Nephron (organoid): ENCODE measurements around the gene PMFBP1.

Experiments used
- H3K27ac Mint-ChIP-seq, 3 experiments: 2 replicates each; pipeline ENCODE4 v1.8.0; 2020; ENCODE audit warnings: mixed read lengths in 3 of 3, mild to moderate bottlenecking in 2 of 3, moderate library complexity in 1 of 3
- H3K27me3 Mint-ChIP-seq: 2 replicates; pipeline ENCODE4 v1.8.0; 2021; ENCODE audit warnings: low read depth, mild to moderate bottlenecking, moderate library complexity, mixed read lengths
- H3K36me3 Mint-ChIP-seq: 2 replicates; pipeline ENCODE4 v1.8.0; 2020; ENCODE audit warnings: low read depth, mixed read lengths
- H3K4me1 Mint-ChIP-seq: 2 replicates; pipeline ENCODE4 v1.8.0; 2020; ENCODE audit warnings: mixed read lengths
- H3K4me3 Mint-ChIP-seq, 3 experiments: 2 replicates each; pipeline ENCODE4 v1.8.0; 2020; ENCODE audit warnings: mild to moderate bottlenecking in 3 of 3, mixed read lengths in 3 of 3, moderate library complexity in 2 of 3
- H3K9me3 Mint-ChIP-seq: 2 replicates; pipeline ENCODE4 v1.8.0; 2020; ENCODE audit warnings: mixed read lengths
- CTCF ChIP-seq, 3 experiments: fragments of 200-600 bp; sonication (generic); IDR thresholded peaks; one replicate each; pipeline ENCODE4 v1.5.0; 2021; ENCODE audit warnings: antibody characterized with exemption in 3 of 3; ENCODE audit not compliant: unreplicated experiment in 3 of 3

The PMFBP1 gene

GRCh38 chr16:72134507-72134906 is 37.4 kb downstream of the PMFBP1 start:
- H3K36me3 Mint-ChIP-seq: no peaks in the 10 kb centered on the region
- H3K4me1 Mint-ChIP-seq: no peaks in the 10 kb centered on the region
- TF ChIP-seq CTCF (IDR thresholded peaks at IDR 0.05; ENCODE audit: unreplicated experiment in 3 of 3): no peak
- no peak overlapping the region for H3K27ac Mint-ChIP-seq
- no peak overlapping the region for H3K4me3 Mint-ChIP-seq
- H3K27me3 Mint-ChIP-seq: no peaks in the 10 kb centered on the region
- H3K9me3 Mint-ChIP-seq: no peaks in the 10 kb centered on the region

GRCh38 chr16:72132726-72133125 is 39.2 kb downstream of the PMFBP1 start:
- Mint-ChIP-seq H3K36me3 (no peaks in the 10 kb centered on the region), H3K27ac (no peak overlapping the region), H3K27me3 (no peaks in the 10 kb centered on the region), H3K4me3 (no peak overlapping the region), H3K4me1 (no peaks in the 10 kb centered on the region), H3K9me3 (no peaks in the 10 kb centered on the region)
- TF ChIP-seq CTCF (IDR thresholded peaks at IDR 0.05; ENCODE audit: unreplicated experiment in 3 of 3): no peak

- H3K9me3 Mint-ChIP-seq: no peaks in the 10 kb centered on the region
- H3K27ac Mint-ChIP-seq: peak overlapping the region in 1 of 3 experiments; percentile 44
- H3K36me3 Mint-ChIP-seq: no peaks in the 10 kb centered on the region
- no peak overlapping the region for H3K4me3 Mint-ChIP-seq
- no peaks in the 10 kb centered on the region for H3K27me3 Mint-ChIP-seq
- TF ChIP-seq CTCF (IDR thresholded peaks at IDR 0.05; ENCODE audit: unreplicated experiment in 3 of 3): no peak
- H3K4me1 Mint-ChIP-seq: no peaks in the 10 kb centered on the region
These were observed 40.9 kb downstream of the PMFBP1 start for GRCh38 chr16:72131036-72131435.

GRCh38 chr16:72129976-72130656 is 41.8 kb downstream of the PMFBP1 start:
- Mint-ChIP-seq H3K27me3 (no peaks in the 10 kb centered on the region), H3K4me1 (peaks cover 3% of the 10 kb centered on the region), H3K36me3 (no peaks in the 10 kb centered on the region), H3K9me3 (no peaks in the 10 kb centered on the region), H3K4me3 (no peak overlapping the region), H3K27ac (peak overlapping the region in 1 of 3 experiments; percentile 53)
- no peak for TF ChIP-seq CTCF (IDR thresholded peaks at IDR 0.05; ENCODE audit: unreplicated experiment in 3 of 3)

GRCh38 chr16:72128701-72129100 is 43.3 kb downstream of the PMFBP1 start:
- TF ChIP-seq CTCF (IDR thresholded peaks at IDR 0.05; ENCODE audit: unreplicated experiment in 3 of 3): no peak
- peaks cover 8% of the 10 kb centered on the region for H3K4me1 Mint-ChIP-seq
- no peaks in the 10 kb centered on the region for H3K9me3 Mint-ChIP-seq
- H3K27me3 Mint-ChIP-seq: no peaks in the 10 kb centered on the region
- no peaks in the 10 kb centered on the region for H3K36me3 Mint-ChIP-seq
- H3K4me3 Mint-ChIP-seq: no peak overlapping the region
- H3K27ac Mint-ChIP-seq: no peak overlapping the region

GRCh38 chr16:72126429-72126765 is 45.6 kb downstream of the PMFBP1 start:
- Mint-ChIP-seq H3K27me3 (no peaks in the 10 kb centered on the region), H3K27ac (peak overlapping the region in 1 of 3 experiments; percentile 6), H3K4me3 (no peak overlapping the region), H3K9me3 (no peaks in the 10 kb centered on the region), H3K36me3 (no peaks in the 10 kb centered on the region), H3K4me1 (peaks cover 8% of the 10 kb centered on the region)
- TF ChIP-seq CTCF (IDR thresholded peaks at IDR 0.05; ENCODE audit: unreplicated experiment in 3 of 3): no peak
